NCI-H1105 treated with DMSO at 0.1 percent for 48 hours (cell line): ENCODE data around the gene IRGQ.
"Not testable (repeated sequence)": the region's sequence is repeated elsewhere in the genome, so short reads cannot be mapped to it uniquely, and the experiment has no call there.

Experiments used
- DNase-seq: peaks from one replicate; lab custom pipeline; 2025; lab: John Stamatoyannopoulos, UW

IRGQ gene

GRCh38 chr19:43625918-43626579 lies 30.1 kb upstream of the IRGQ start:
- DNase-seq, result no peak

- DNase-seq, result no peak
Measured at GRCh38 chr19:43624933-43625332, 29.0 kb upstream of the IRGQ start.

GRCh38 chr19:43623889-43624670 lies 28.1 kb upstream of the IRGQ start:
- no peak for DNase-seq

DNA sequence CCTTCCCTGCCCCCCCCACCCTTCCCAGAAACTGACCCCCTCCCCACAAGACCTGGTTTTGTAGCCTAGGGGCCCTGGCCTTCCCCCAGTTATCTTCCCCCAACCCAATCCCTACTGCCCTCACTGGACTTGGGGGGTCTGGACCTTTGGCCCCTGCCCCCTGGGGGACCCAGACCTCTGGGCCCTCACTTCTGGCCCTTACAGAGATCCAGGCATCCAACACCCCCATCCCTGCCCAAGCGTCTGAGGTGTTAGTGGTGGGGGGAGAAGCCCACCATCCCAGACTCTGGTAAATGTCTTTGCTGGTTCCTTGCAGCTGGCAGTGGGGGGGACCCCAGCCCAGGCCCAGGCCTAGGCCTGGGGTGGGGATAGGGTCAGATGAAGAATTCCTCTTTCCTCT lies 27.0 kb upstream of the IRGQ start:
- DNase-seq, result no peak

DNA sequence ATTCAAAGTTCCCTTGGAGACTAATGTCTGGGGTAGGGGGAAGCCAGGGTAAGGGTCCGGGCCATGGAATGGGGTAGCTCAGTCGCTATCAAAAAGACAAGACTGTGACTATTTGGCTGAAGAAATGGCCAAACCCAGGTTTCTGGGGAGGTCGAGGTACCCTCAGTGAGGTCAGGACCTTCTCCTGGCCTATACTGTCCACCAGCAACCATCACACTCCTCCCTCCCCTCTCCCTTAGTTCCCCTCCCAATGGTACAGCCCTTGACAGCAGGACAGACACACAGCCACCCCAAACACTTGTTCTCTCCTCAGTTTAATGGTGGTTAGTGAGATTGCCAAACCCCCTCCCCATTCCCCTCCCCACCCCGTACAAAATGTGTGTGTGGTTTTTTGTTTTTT lies 26.1 kb upstream of the IRGQ start:
- DNase-seq, result no peak

GRCh38 chr19:43620061-43621001 lies 24.4 kb upstream of the IRGQ start:
- no peak for DNase-seq

DNA sequence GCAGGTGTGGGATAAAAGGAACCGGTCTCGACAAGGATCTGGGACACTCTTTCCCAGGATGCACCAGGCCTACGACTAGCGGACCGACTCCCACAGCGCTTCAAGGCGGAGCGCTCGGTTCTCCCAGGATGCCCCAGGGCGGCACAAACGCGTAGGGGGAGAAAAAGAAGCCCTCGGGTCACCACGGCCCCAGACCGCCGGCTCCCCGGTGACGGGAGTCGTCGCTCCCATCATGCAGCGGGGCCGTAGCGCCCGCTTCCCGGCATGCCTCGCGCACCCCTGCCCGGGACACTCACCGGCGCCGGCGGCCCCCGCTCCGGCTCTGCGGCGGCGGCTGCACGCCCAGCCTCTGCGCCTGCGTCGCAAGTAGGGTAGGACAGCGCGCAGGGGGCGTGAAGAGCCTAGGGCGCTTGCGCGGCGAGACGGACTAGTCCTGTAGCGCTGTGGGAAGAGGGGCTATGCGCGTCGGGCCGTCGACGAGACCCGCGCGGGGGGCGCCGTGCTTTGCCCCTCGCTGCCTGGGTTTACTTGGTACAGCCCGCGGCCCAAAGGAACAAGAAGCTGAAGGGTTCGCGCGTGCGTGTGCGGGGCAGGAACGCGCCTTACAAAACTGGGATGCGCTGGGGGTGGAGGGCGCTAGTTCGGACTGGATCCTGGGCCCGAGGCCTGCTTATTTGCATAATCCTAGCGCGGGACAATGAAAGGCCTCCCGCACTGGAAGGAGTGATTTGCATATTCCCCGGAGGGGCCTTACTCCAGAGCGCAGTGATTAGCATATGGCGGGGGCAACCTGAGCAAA lies 23.5 kb upstream of the IRGQ start, which contains the start of gene ZNF428:
Gene ZNF428 (minus strand): TSS at position 368 of the 799 bp plus-strand sequence. CDS start 5,325 bp downstream, outside the sequence.
- peak; percentile 88 for DNase-seq

- DNase-seq, result peak; percentile 67
Measured at GRCh38 chr19:43618921-43619261, 23.0 kb upstream of the IRGQ start.

DNA sequence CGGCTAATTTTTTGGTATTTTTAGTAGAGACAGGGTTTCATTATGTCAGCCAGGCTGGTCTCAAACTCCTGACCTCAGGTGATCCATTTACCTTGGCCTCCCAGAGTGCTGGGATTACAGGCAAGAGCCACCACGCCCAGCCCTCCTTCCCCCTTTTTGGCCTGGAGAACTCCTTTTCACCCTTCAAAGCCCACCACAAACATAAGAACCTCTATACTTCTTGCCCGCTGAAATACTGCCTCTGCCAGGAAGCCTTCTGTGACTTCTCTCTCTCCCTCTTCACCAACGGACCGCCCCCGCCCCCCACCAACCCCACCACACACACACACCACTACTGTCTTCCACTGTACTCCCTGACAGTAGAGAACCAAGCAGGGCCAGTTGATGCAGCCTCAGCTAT lies 21.0 kb upstream of the IRGQ start:
- no peak for DNase-seq

- DNase-seq, result no peak
Measured at GRCh38 chr19:43616306-43616705, 20.4 kb upstream of the IRGQ start.

DNA sequence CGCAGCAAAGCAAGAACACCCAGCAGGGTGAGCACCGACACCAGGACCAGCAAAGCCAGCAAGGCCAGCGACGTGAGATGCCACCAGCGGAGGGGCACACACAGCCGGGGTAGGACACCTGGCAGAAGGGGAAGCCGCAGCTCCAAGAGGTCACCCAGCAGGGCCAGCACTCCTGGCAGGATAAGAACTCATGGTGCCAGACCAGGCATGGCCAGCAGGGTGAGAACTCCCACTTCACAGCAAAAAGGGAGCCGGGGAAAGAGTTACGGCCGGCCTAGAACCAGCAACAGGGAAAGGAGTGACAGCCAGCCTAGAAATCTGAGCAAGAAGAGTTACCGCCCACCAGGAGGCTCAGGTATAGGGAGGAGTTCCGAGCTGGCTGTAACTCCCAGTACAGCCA lies 16.4 kb upstream of the IRGQ start:
- DNase-seq, result no peak

DNA sequence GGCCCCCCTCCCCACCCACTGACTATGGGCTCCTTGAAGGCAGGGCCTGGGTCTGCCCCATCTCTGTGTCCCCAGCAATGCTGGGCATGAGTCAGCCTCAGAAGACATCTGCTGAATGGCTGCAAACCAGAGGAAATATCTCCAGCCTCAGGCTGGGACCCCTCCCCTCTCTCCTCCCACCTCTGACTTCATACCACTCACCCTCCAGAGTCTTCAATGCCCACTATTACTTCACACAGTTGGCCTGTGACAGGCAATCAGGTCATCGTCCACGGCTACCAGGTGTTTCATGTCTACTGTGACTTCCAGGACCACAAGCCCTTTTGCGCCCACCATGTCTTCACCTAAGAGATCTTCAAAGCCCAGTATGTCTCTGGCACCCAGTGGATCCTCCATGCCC lies 15.9 kb upstream of the IRGQ start, which contains the start of gene SRRM5:
Gene SRRM5 (plus strand): TSS at position 301 of the 400 bp plus-strand sequence. CDS start 34 bp downstream, at position 335.
- no peak for DNase-seq

DNA sequence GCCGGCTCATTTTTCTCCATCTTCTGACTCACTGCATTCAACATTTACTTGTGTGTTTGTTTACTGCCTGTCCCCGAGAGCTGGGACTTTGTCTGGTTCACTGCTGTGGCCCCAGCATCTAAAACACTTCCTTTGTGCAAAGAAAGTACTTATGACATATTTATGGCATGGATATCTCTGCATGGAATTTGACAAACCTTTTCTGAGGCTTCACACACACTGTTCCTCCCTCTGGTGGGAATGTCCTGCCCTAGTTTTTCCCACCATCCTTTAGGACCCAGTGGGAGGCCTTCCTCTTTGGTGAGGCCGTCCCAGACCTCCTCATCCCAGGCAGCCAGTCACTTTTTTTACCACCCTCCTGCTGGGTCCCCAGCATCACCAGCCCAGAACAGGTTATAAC lies 14.6 kb upstream of the IRGQ start:
- no peak for DNase-seq

GRCh38 chr19:43609872-43610271 lies 13.9 kb upstream of the IRGQ start:
- no peak for DNase-seq

DNA sequence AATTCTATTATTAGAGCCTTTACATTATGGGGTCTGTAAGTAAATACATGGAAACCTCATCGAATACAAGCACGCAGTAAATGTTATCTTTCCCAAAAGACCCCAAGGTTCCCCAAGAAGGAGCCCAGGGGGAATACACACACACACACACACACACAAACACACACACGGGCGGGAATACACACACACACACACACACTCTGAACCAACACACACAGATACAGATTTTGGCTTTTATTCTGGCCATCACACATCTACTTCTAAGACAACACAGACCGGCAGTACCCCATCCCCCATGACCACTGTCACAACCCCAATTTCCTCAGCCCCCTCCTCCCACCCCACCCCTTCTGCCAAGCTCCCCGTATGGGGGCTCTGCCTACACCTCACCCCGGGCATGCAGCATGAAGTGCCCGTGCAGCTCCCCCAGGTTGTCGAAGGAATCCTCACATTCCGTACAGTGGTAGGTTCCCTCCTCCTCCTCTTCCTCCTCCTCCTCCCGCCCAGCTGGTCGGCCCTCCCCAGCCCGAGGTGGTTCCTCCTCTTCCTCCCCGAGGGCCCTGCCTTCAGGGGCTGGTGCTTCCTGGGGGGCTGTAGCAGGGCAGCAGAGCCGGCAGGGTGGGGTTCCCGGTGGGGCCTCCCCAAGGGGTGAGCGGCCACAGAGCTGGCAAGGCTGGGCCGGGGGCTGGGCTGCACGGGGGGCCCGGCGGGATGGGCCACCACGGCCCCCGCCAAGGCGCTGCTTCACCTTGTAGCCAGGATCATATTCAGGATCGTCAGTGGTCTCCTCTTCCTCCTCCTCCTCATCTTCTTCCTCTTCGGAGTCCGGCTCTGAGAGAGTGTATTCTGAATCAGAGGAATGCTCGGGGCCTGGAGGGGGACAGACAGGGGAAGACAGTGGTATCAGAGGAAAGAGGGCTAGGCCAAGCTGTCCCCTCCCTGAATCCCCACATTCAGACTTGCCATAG lies 11.6 kb upstream of the IRGQ start:
- DNase-seq, result no peak

DNA sequence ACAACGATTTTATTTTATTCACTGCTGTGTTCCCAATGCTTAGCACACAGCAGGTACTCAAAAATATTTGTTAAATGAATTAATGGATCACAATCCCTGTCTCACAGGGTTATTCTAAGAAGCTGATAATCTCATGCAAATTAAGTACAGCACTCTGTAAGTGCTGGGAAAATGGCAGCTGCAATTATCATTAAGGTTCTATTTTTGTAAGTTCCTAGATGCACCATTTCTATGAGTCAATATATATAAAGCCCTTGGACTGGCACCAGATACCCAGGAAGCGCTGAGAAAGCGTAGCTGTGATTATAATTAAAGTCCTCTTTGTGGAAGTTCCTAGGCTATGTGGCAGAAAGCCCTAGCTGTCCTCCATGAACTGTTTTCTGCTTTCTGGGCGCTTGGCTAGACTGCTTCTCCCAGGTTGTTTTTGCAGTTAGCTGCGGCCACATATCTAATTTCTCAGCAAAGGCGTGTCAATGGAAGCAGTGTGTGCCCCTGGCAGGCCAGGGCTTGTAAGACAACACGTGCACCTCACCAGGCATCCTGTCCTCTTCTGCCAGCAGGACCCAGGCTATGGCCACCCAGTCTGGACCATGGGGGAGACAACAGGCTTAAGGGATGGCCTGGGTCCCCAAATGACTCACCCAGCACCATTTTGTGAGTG lies 10.8 kb upstream of the IRGQ start:
- peak; percentile 60 for DNase-seq

- DNase-seq, result peak; percentile 78
Measured at GRCh38 chr19:43605875-43606568, 10.1 kb upstream of the IRGQ start.

- not testable (repeated sequence) for DNase-seq
Measured at GRCh38 chr19:43600326-43600725, 4.4 kb upstream of the IRGQ start.

DNA sequence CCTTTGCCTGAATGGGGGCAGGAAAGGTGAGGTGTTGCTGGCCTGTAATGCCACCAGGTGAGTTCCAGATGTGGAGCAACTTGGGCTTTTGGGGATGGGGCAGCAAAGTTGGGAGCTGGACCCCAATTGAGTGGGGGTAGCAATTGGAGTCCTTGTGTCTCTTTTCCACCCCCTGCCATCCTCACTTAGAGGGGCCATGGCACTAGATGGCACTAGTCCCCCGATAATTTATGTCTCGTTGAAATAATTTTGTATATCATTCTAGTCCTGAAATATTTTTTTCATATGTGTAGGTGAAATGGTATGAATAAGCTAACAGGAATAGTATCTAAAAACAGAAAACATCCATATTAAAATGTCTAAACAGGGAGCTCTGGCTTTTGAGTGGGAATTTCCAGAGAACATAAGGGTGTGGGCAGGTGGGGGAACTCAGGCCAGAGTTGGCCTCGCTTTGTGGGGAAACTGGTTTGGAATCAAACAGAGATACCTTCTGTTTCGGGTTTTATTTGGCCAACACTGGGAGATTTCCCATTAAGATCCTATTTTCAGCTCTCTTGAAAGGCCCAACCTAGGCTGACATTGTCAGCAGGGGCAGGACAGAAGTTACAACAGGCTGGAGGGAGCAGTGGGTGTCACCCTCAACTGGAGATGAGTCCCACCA lies 3.8 kb upstream of the IRGQ start:
- no peak for DNase-seq
